ENCODE data around the gene YY1AP1. TPM values are rescaled to one million over a fixed set of nuclear protein-coding genes. Genes with fewer than 3 reads are reported as not detected.

The YY1AP1 gene
- total and polyA plus RNA-seq, 2 donors from 2014 or later, result 33.4 to 67.1 TPM

DNA sequence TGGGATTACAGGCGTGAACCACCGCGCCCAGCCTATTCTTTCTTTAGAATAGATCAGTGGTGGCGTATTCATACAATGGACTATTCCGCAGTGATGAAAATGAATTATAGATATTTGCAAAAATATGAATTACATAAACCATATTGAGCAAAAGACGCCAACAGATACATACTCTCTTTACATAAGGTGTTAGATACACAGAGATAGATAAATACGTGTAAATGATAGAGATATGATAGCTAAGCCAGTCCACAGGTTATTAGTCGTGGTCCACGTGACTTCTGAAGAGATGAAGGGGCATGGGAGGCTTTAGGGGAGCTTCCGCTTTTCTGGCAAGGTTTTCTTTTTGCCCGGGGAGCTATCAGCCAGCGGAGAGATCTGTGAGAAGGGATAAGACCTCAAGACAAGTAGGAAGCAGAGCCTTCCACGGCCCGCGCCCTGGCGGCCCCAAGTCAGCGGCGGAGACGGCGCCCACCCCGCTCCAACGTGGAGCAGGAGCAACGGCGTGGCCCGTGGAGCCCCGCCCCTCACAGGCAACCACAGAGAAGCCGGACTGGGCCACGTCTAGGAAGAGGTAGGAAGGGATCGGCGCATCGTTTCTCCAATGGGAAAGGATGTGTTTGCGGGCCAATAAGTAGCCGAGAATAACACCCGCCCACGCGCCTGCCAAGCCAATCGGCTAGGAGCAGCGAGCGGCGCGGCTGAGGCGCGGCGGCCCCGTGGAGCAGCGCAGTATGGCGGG, 78.9 kb downstream of the YY1AP1 start, which contains the start of gene MSTO1:
Gene MSTO1 (plus strand): TSS at position 704 of the 742 bp plus-strand sequence. CDS start 31 bp downstream, at position 735.
- H3K36me3 ChIP-seq (ENCODE audit: control insufficient read depth in 2 of 3, insufficient read depth in 3 of 3, low read length in 3 of 3), result peaks cover 0 to 10% (median 2%) of the 10 kb centered on the region in 3 donors
- DNase-seq (peak; percentile 96 to 98 (median 97)), FAIRE-seq (no peak)
- H3K4me1 ChIP-seq (ENCODE audit: control insufficient read depth in 2 of 3, insufficient read depth in 2 of 3, low read depth in 1 of 3, low read length in 3 of 3), result no peaks in the 10 kb centered on the region
- H3K27me3 ChIP-seq (ENCODE audit: control insufficient read depth, insufficient read depth, low read length), result no peaks in the 10 kb centered on the region
- intact Hi-C loops (cut with DNase I), result no loop called here
- H3K9ac ChIP-seq (ENCODE audit: low read length in 3 of 3), result peak within 1 kb of the TSS in 2 of 3 donors; percentile 79 to 82
- no peaks in the 10 kb centered on the region for H3K9me3 ChIP-seq (ENCODE audit: control insufficient read depth in 2 of 3, insufficient read depth in 1 of 3, low read length in 3 of 3)
- TF ChIP-seq, protein P1, sequence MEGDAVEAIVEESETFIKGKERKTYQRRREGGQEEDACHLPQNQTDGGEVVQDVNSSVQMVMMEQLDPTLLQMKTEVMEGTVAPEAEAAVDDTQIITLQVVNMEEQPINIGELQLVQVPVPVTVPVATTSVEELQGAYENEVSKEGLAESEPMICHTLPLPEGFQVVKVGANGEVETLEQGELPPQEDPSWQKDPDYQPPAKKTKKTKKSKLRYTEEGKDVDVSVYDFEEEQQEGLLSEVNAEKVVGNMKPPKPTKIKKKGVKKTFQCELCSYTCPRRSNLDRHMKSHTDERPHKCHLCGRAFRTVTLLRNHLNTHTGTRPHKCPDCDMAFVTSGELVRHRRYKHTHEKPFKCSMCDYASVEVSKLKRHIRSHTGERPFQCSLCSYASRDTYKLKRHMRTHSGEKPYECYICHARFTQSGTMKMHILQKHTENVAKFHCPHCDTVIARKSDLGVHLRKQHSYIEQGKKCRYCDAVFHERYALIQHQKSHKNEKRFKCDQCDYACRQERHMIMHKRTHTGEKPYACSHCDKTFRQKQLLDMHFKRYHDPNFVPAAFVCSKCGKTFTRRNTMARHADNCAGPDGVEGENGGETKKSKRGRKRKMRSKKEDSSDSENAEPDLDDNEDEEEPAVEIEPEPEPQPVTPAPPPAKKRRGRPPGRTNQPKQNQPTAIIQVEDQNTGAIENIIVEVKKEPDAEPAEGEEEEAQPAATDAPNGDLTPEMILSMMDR (IDR thresholded peaks at IDR 0.05; ENCODE audit: borderline replicate concordance, extremely low read depth, insufficient read depth), result no peak
- H3K4me3 ChIP-seq (ENCODE audit: low read length in 3 of 3), result peak within 1 kb of the TSS; percentile 84 to 92 (median 91)
- peak within 1 kb of the TSS; percentile 25 to 32 for H3K27ac ChIP-seq (ENCODE audit: low read depth in 2 of 2, low read length in 2 of 2)

Other genes starting within 250 kb of the YY1AP1 start
- gene ASH1L, start 126.0 kb downstream of the YY1AP1 start, total RNA-seq, result 68.5 TPM
- 4.2 TPM for gene ASH1L, start 126.0 kb downstream of the YY1AP1 start, polyA plus RNA-seq (ENCODE audit: insufficient read depth, low read depth, low replicate concordance)
- 54.0 TPM for gene MSTO1, start 78.6 kb downstream of the YY1AP1 start, total RNA-seq
- gene MSTO1, start 78.6 kb downstream of the YY1AP1 start, polyA plus RNA-seq (ENCODE audit: insufficient read depth, low read depth, low replicate concordance), result 25.3 TPM
- gene DAP3, start 317 bp upstream of the YY1AP1 start, total RNA-seq, result 85.2 TPM
- gene DAP3, start 317 bp upstream of the YY1AP1 start, polyA plus RNA-seq (ENCODE audit: insufficient read depth, low read depth, low replicate concordance), result 92.2 TPM
- gene GON4L, start 168.4 kb upstream of the YY1AP1 start, total RNA-seq, result 62.1 TPM
- 14.2 TPM for gene GON4L, start 168.4 kb upstream of the YY1AP1 start, polyA plus RNA-seq (ENCODE audit: insufficient read depth, low read depth, low replicate concordance)
- 16.8 TPM for gene SYT11, start 170.8 kb upstream of the YY1AP1 start, total RNA-seq
- 8.4 TPM for gene SYT11, start 170.8 kb upstream of the YY1AP1 start, polyA plus RNA-seq (ENCODE audit: insufficient read depth, low read depth, low replicate concordance)
- gene RIT1, start 222.6 kb upstream of the YY1AP1 start, total RNA-seq, result 40.8 TPM
- gene RIT1, start 222.6 kb upstream of the YY1AP1 start, polyA plus RNA-seq (ENCODE audit: insufficient read depth, low read depth, low replicate concordance), result 33.2 TPM
- 57.4 TPM for gene KHDC4, start 245.6 kb upstream of the YY1AP1 start, total RNA-seq
- gene KHDC4, start 245.6 kb upstream of the YY1AP1 start, polyA plus RNA-seq (ENCODE audit: insufficient read depth, low read depth, low replicate concordance), result 19.8 TPM

Data from kidney (tissue), 14 donors.